ENCODE measurements around the gene CMTM3.

- no peak for TF ChIP-seq MBD2 (IDR thresholded peaks at IDR 0.05; ENCODE audit: borderline replicate concordance, low read depth)
- TF ChIP-seq USF2 (CRISPR knock-in tag; IDR thresholded peaks at IDR 0.05), result peak; percentile 39; the same call in 1 of the 2 replicates
- no peak for TF ChIP-seq JUND (IDR thresholded peaks at IDR 0.05; ENCODE audit: borderline replicate concordance, low read depth, low read length)
- TF ChIP-seq JUND (tag; IDR thresholded peaks at IDR 0.05; ENCODE audit: borderline replicate concordance, low read depth, low read length), result no peak; the same call in 2 of the 3 replicates
- TF ChIP-seq ZBTB1 (CRISPR knock-in tag; IDR thresholded peaks at IDR 0.05; ENCODE audit: borderline replicate concordance, low read depth), result no peak
- TF ChIP-seq, protein P1, sequence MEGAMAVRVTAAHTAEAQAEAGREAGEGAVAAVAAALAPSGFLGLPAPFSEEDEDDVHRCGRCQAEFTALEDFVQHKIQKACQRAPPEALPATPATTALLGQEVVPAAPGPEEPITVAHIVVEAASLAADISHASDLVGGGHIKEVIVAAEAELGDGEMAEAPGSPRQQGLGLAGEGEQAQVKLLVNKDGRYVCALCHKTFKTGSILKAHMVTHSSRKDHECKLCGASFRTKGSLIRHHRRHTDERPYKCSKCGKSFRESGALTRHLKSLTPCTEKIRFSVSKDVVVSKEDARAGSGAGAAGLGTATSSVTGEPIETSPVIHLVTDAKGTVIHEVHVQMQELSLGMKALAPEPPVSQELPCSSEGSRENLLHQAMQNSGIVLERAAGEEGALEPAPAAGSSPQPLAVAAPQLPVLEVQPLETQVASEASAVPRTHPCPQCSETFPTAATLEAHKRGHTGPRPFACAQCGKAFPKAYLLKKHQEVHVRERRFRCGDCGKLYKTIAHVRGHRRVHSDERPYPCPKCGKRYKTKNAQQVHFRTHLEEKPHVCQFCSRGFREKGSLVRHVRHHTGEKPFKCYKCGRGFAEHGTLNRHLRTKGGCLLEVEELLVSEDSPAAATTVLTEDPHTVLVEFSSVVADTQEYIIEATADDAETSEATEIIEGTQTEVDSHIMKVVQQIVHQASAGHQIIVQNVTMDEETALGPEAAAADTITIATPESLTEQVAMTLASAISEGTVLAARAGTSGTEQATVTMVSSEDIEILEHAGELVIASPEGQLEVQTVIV (CRISPR knock-in tag; IDR thresholded peaks at IDR 0.05; ENCODE audit: borderline replicate concordance), result no peak
- TF ChIP-seq FOXK1 (CRISPR knock-in tag; IDR thresholded peaks at IDR 0.05; ENCODE audit: borderline replicate concordance), result no peak
- TF ChIP-seq CTCF (IDR thresholded peaks at IDR 0.05 in 2 of 3, conservative IDR thresholded peaks at IDR 0.05 in 1 of 3; ENCODE audit: insufficient read depth in 2 of 3, low read depth in 1 of 3, low read length in 3 of 3), result no peak
Measured at GRCh38 chr16:66619534-66620428, 15.3 kb downstream of the CMTM3 start.
